ENCODE measurements around the gene CLDN9.

Gene CLDN9

GRCh38 chr16:2969545-2970521, 42.9 kb upstream of the CLDN9 start (continued):
- TF ChIP-seq ZNF580 (tag by site-specific recombination; IDR thresholded peaks at IDR 0.05) (no peak), ZNF629 (tag by site-specific recombination; IDR thresholded peaks at IDR 0.05) (peak; percentile 59), ZNF621 (tag by site-specific recombination; IDR thresholded peaks at IDR 0.05) (no peak), ZNF335 (tag by site-specific recombination; conservative IDR thresholded peaks at IDR 0.05) (peak; percentile 58), SETDB1 (IDR thresholded peaks at IDR 0.05; ENCODE audit: insufficient read length, low read length) (no peak), ZNF777 (tag by site-specific recombination; IDR thresholded peaks at IDR 0.05; ENCODE audit: borderline replicate concordance) (no peak), ZFHX2 (tag by site-specific recombination; conservative IDR thresholded peaks at IDR 0.05) (peak; percentile 82), ZNF292 (tag by site-specific recombination; IDR thresholded peaks at IDR 0.05; ENCODE audit: borderline replicate concordance, low read depth) (no peak), ZNF362 (tag by site-specific recombination; IDR thresholded peaks at IDR 0.05) (no peak), ZNF155 (tag by site-specific recombination; IDR thresholded peaks at IDR 0.05) (no peak), ZEB2 (tag by site-specific recombination; IDR thresholded peaks at IDR 0.05) (peak; percentile 85), RBAK (tag by site-specific recombination; IDR thresholded peaks at IDR 0.05) (no peak), ZNF416 (tag by site-specific recombination; IDR thresholded peaks at IDR 0.05) (no peak), BCL11A (tag by site-specific recombination; IDR thresholded peaks at IDR 0.05; ENCODE audit: low read depth) (peak; percentile 65; the same call in 1 of the 2 replicates), ZNF561 (tag by site-specific recombination; IDR thresholded peaks at IDR 0.05; ENCODE audit: borderline replicate concordance) (peak; percentile 92), HOXC10 (CRISPR knock-in tag; IDR thresholded peaks at IDR 0.05) (no peak), ZNF394 (tag by site-specific recombination; IDR thresholded peaks at IDR 0.05; ENCODE audit: borderline replicate concordance) (peak; percentile 37; the same call in 1 of the 2 replicates), KLF7 (tag by site-specific recombination; IDR thresholded peaks at IDR 0.05; ENCODE audit: borderline replicate concordance) (peak; percentile 62; the same call in 1 of the 2 replicates), ZNF513 (tag by site-specific recombination; IDR thresholded peaks at IDR 0.05) (no peak), ZNF175 (tag by site-specific recombination; IDR thresholded peaks at IDR 0.05) (no peak), KLF10 (tag by site-specific recombination; IDR thresholded peaks at IDR 0.05) (peak; percentile 64; the same call in 1 of the 2 replicates), ZNF248 (tag by site-specific recombination; IDR thresholded peaks at IDR 0.05) (no peak), ZNF132 (tag by site-specific recombination; IDR thresholded peaks at IDR 0.05; ENCODE audit: borderline replicate concordance) (no peak), ZNF266 (tag by site-specific recombination; IDR thresholded peaks at IDR 0.05; ENCODE audit: low read depth) (no peak), ZNF501 (tag by site-specific recombination; IDR thresholded peaks at IDR 0.05) (no peak), ZNF677 (tag by site-specific recombination; IDR thresholded peaks at IDR 0.05) (no peak)
- TF ChIP-seq, protein P1, sequence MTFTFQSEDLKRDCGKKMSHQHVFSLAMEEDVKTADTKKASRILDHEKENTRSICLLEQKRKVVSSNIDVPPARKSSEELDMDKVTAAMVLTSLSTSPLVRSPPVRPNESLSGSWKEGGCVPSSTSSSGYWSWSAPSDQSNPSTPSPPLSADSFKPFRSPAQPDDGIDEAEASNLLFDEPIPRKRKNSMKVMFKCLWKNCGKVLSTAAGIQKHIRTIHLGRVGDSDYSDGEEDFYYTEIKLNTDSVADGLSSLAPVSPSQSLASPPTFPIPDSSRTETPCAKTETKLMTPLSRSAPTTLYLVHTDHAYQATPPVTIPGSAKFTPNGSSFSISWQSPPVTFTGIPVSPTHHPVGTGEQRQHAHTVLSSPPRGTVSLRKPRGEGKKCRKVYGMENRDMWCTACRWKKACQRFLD (tag by site-specific recombination; IDR thresholded peaks at IDR 0.05), result peak; percentile 35; the same call in 1 of the 2 replicates

Data from HEK293 (cell line).